ENCODE data around the gene AHCYL2.

GRCh38 chr7:129401228-129401966 lies 176.6 kb downstream of the AHCYL2 start:
- TF ChIP-seq, protein P1, sequence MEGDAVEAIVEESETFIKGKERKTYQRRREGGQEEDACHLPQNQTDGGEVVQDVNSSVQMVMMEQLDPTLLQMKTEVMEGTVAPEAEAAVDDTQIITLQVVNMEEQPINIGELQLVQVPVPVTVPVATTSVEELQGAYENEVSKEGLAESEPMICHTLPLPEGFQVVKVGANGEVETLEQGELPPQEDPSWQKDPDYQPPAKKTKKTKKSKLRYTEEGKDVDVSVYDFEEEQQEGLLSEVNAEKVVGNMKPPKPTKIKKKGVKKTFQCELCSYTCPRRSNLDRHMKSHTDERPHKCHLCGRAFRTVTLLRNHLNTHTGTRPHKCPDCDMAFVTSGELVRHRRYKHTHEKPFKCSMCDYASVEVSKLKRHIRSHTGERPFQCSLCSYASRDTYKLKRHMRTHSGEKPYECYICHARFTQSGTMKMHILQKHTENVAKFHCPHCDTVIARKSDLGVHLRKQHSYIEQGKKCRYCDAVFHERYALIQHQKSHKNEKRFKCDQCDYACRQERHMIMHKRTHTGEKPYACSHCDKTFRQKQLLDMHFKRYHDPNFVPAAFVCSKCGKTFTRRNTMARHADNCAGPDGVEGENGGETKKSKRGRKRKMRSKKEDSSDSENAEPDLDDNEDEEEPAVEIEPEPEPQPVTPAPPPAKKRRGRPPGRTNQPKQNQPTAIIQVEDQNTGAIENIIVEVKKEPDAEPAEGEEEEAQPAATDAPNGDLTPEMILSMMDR (IDR thresholded peaks at IDR 0.05; ENCODE audit: insufficient read depth, low read length, poor library complexity, severe bottlenecking), result no peak
- no peak for TF ChIP-seq EZH2phosphoT487 (conservative IDR thresholded peaks at IDR 0.05; ENCODE audit: low read length)

Measured in SU-DHL-6 (cell line).